GM12891 (cell line): Measurements from ENCODE around the gene ZFAND3.

ENCODE experiments used
- PAX5 ChIP-seq: IDR thresholded peaks from 2 replicates; pipeline ENCODE4 v1.6.1; 2011; ENCODE audit warnings: low read length, moderate library complexity, mild to moderate bottlenecking; ENCODE audit not compliant: insufficient read depth, severe bottlenecking
- POLR2A ChIP-seq: IDR thresholded peaks from 2 replicates; pipeline ENCODE4 v1.6.1; 2011; ENCODE audit warnings: low read depth, low read length, control low read depth
- POLR2AphosphoS5 ChIP-seq: IDR thresholded peaks from 2 replicates; pipeline ENCODE4 v1.6.1; 2011; ENCODE audit warnings: low read depth, low read length, control low read depth
- SPI1 ChIP-seq: IDR thresholded peaks from 2 replicates; pipeline ENCODE4 v1.6.1; 2011; ENCODE audit warnings: low read depth, low read length, control low read depth
- TAF1 ChIP-seq: IDR thresholded peaks from 2 replicates; pipeline ENCODE4 v1.6.1; 2011; ENCODE audit warnings: low read depth, low read length, control low read depth

DNA sequence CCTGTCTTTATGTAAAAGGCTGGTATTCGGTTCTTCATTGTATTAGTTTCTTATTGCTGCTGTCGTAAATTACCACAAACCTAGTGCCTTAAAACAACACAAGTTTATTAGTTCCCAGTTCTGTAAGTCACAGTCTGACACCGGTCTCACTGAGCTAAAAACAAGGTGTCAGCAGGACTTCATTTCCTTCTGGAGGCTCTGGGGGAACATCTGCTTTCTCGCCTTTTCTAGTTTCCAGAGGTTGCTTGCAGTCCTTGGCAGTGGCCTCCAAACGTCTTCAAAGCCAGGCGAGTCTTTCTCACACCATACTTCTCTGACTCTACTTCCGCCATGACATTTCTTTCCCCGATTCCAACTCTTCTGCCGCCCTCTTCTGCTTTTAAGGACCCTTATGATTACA is 43.0 kb upstream of the ZFAND3 start:
- TF ChIP-seq POLR2A (no peak), POLR2AphosphoS5 (no peak), TAF1 (no peak), SPI1 (no peak), PAX5 (no peak)
